Erythroblast (primary cell): ENCODE results near the gene CFAP20.

Experiments used
- GATA1 ChIP-seq: IDR thresholded peaks from 2 replicates; pipeline ENCODE4 v1.6.1; 2011; ENCODE audit warnings: low read depth, mild to moderate bottlenecking, control low read depth, low read length, moderate library complexity
- POLR2A ChIP-seq: IDR thresholded peaks from 2 replicates; pipeline ENCODE4 v1.6.1; 2011; ENCODE audit warnings: mild to moderate bottlenecking, low read length

- no peak for TF ChIP-seq POLR2A
- TF ChIP-seq GATA1: no peak
These were observed 51.4 kb downstream of the CFAP20 start for GRCh38 chr16:58077796-58078195.
